Glutamatergic neuron (in vitro differentiated cells): Measurements from ENCODE around the gene EQTN. TPM values are rescaled to one million over a fixed set of nuclear protein-coding genes. Genes with fewer than 3 reads are reported as not detected.

ENCODE experiments used
- DNase-seq: peaks from one replicate; pipeline ENCODE4 v3.0.0; 2022
- H3K27ac Mint-ChIP-seq: one replicate; pipeline ENCODE4 v1.8.0; 2020; ENCODE audit warnings: mild to moderate bottlenecking, mixed read lengths, inconsistent platforms; ENCODE audit not compliant: unreplicated experiment
- H3K27me3 Mint-ChIP-seq: one replicate; pipeline ENCODE4 v1.8.0; 2020; ENCODE audit warnings: mild to moderate bottlenecking, moderate library complexity, mixed read lengths, inconsistent platforms; ENCODE audit not compliant: unreplicated experiment
- H3K36me3 Mint-ChIP-seq: one replicate; pipeline ENCODE4 v1.8.0; 2020; ENCODE audit warnings: mild to moderate bottlenecking, mixed read lengths, inconsistent platforms; ENCODE audit not compliant: unreplicated experiment
- H3K4me1 Mint-ChIP-seq: one replicate; pipeline ENCODE4 v1.8.0; 2020; ENCODE audit warnings: mild to moderate bottlenecking, low read depth, mixed read lengths, inconsistent platforms; ENCODE audit not compliant: unreplicated experiment
- H3K4me3 Mint-ChIP-seq: one replicate; pipeline ENCODE4 v1.8.0; 2020; ENCODE audit warnings: mild to moderate bottlenecking, mixed read lengths, inconsistent platforms; ENCODE audit not compliant: unreplicated experiment
- H3K9me3 Mint-ChIP-seq: one replicate; pipeline ENCODE4 v1.8.0; 2020; ENCODE audit warnings: mild to moderate bottlenecking, moderate library complexity, mixed read lengths, inconsistent platforms; ENCODE audit not compliant: unreplicated experiment
- CTCF ChIP-seq: fragments of 200-600 bp; sonication (generic); IDR thresholded peaks from one replicate; pipeline ENCODE4 v1.5.0; 2021; ENCODE audit not compliant: partially characterized antibody, unreplicated experiment
- total RNA-seq: library from RNA; stranded (reverse); fragmentation: NEBNext Ultra II Directional; extraction: Animal tissue kit (Norgen Biotek cat#: 25700); gene quantifications from one replicate; pipeline ENCODE4 v1.2.1, GENCODE V29; 2021; ENCODE audit not compliant: unreplicated experiment

Gene EQTN
- total RNA-seq, 1 donor from 2014 or later: not detected

- Mint-ChIP-seq H3K36me3 (no peaks in the 10 kb centered on the region), H3K4me3 (no peak overlapping the region), H3K9me3 (no peaks in the 10 kb centered on the region), H3K4me1 (no peaks in the 10 kb centered on the region), H3K27me3 (no peaks in the 10 kb centered on the region), H3K27ac (no peak overlapping the region)
- DNase-seq: no peak
- TF ChIP-seq CTCF: no peak
Observed at GRCh38 chr9:27336126-27336525, 39.2 kb upstream of the EQTN start.

- no peak for TF ChIP-seq CTCF
- DNase-seq: no peak
- Mint-ChIP-seq H3K27ac (no peak overlapping the region), H3K4me1 (no peaks in the 10 kb centered on the region), H3K9me3 (no peaks in the 10 kb centered on the region), H3K36me3 (no peaks in the 10 kb centered on the region), H3K27me3 (no peaks in the 10 kb centered on the region), H3K4me3 (no peak overlapping the region)
Observed at GRCh38 chr9:27335075-27335474, 38.1 kb upstream of the EQTN start.

DNA sequence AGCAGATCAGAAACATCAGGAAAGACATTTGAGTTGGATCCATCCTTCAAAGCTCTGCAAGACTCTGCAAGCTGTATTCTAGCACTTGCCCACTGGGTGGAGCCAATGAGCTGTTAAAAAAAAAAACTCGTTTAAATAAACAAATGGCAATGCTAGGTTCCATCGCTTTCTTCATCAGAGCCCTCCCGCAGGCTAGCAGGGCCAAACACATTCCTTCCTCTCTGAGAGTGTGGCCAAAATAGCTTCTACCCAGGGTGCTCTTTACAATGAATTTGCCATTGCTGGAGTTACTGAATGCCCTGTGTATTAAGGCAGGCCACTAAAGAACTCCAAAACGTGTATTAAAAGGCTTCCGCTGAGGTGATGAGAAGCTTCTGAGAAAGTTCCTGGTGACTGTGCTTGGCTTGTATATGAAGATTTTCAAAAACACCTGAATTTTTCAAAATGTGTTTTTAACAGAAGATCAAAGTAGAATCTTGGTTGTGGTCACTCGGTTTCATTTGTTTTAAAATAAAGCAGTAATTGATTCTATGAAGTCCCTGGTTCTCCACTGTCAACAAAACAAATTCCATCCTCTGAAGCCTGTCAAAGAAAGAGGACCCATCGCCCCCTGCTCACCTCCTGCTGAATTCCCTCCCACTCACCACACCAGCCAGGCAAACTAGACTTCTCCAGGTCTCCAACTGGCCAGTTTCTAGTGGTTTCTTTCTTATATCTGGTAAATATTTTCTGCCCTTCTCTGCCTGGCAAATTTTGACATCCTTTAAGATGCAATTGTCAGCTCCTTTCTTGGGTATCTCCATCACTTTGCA is 36.5 kb upstream of the EQTN start:
- H3K27me3 Mint-ChIP-seq: no peaks in the 10 kb centered on the region

DNA sequence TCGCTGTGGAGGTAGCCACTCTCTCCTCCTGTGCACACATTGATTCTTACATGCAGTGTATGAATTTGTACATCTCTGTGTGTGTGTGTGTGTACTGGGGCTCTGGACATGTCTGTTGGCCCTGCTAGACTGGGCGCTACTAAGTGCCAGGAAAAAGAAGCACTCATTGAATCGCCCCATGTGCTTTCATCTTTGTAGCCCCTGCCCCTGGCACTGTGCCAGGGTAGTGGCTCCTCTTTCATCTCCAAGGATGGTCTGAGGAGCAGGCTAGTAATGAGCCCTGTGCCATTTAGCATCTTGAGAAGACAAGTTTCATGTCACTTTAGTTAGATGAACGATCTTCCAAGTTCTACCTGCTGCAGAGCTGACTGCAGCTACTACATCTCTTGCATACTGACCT is 34.4 kb upstream of the EQTN start:
- no peaks in the 10 kb centered on the region for H3K4me1 Mint-ChIP-seq
- no peak overlapping the region for H3K27ac Mint-ChIP-seq
- H3K36me3 Mint-ChIP-seq: no peaks in the 10 kb centered on the region
- no peak for TF ChIP-seq CTCF
- no peak for DNase-seq
- H3K9me3 Mint-ChIP-seq: no peaks in the 10 kb centered on the region
- H3K27me3 Mint-ChIP-seq: no peaks in the 10 kb centered on the region
- H3K4me3 Mint-ChIP-seq: no peak overlapping the region

More for the DNA sequence above, 36.5 kb upstream of the EQTN start:
- H3K9me3 Mint-ChIP-seq: no peaks in the 10 kb centered on the region
- H3K4me3 Mint-ChIP-seq: no peak overlapping the region
- no peaks in the 10 kb centered on the region for H3K36me3 Mint-ChIP-seq
- TF ChIP-seq CTCF: peak; percentile 92
- peak; percentile 50 for DNase-seq
- no peaks in the 10 kb centered on the region for H3K4me1 Mint-ChIP-seq
- no peak overlapping the region for H3K27ac Mint-ChIP-seq

GRCh38 chr9:27329291-27329690 is 32.3 kb upstream of the EQTN start:
- H3K4me1 Mint-ChIP-seq: no peaks in the 10 kb centered on the region
- no peaks in the 10 kb centered on the region for H3K36me3 Mint-ChIP-seq
- H3K27ac Mint-ChIP-seq: no peak overlapping the region
- H3K9me3 Mint-ChIP-seq: no peaks in the 10 kb centered on the region
- no peaks in the 10 kb centered on the region for H3K27me3 Mint-ChIP-seq
- no peak for TF ChIP-seq CTCF
- DNase-seq: no peak
- H3K4me3 Mint-ChIP-seq: no peak overlapping the region
